Stimulated activated CD8-positive, alpha-beta memory T cell treated with anti-CD3 and anti-CD28 coated beads, Interleukin-2, amount 100 ng/mL, for 1 hour (primary cell): ENCODE measurements around the gene ACOT13.
"Not testable (repeated sequence)": the region's sequence is repeated elsewhere in the genome, so short reads cannot be mapped to it uniquely, and the experiment has no call there.

Experiments
- DNase-seq, 2 donors: peaks; one replicate each; pipeline ENCODE4 v3.0.0-alpha.2; 2020; ENCODE audit warnings: low read depth in 2 of 2

The ACOT13 gene

GRCh38 chr6:24666641-24667377 is at the start of gene ACOT13, which contains the start of gene TDP2:
TSS of gene ACOT13 (plus strand) at chr6:24667077. CDS start at chr6:24667264, 187 bp downstream.
TSS of gene TDP2 (minus strand) at chr6:24666899. CDS start at chr6:24666862, 37 bp downstream.
- peak; percentile 91 to 94 for DNase-seq

- no peak for DNase-seq
Measured at GRCh38 chr6:24619661-24620060, 47.2 kb upstream of the ACOT13 start.

GRCh38 chr6:24620637-24621036 is 46.2 kb upstream of the ACOT13 start:
- DNase-seq = no peak

- DNase-seq = no peak
Measured at GRCh38 chr6:24621626-24622289, 45.1 kb upstream of the ACOT13 start.

GRCh38 chr6:24630856-24631505 is 35.9 kb upstream of the ACOT13 start:
- no peak for DNase-seq

- DNase-seq = no peak
Measured at GRCh38 chr6:24631671-24632070, 35.2 kb upstream of the ACOT13 start.

- no peak for DNase-seq
Measured at GRCh38 chr6:24632573-24632972, 34.3 kb upstream of the ACOT13 start.

GRCh38 chr6:24636681-24637080 is 30.2 kb upstream of the ACOT13 start:
- DNase-seq = no peak

- no peak for DNase-seq
Measured at GRCh38 chr6:24640166-24640565, 26.7 kb upstream of the ACOT13 start.

GRCh38 chr6:24640631-24641030 is 26.2 kb upstream of the ACOT13 start:
- not testable (repeated sequence) for DNase-seq

GRCh38 chr6:24642061-24642460 is 24.8 kb upstream of the ACOT13 start:
- no peak for DNase-seq

GRCh38 chr6:24643920-24644319 is 23.0 kb upstream of the ACOT13 start:
- no peak for DNase-seq

GRCh38 chr6:24644377-24644776 is 22.5 kb upstream of the ACOT13 start:
- DNase-seq = no peak

- no peak for DNase-seq
Measured at GRCh38 chr6:24646771-24647170, 20.1 kb upstream of the ACOT13 start.

GRCh38 chr6:24648276-24648675 is 18.6 kb upstream of the ACOT13 start:
- DNase-seq = no peak

- DNase-seq = no peak
Measured at GRCh38 chr6:24649691-24650090, 17.2 kb upstream of the ACOT13 start.

GRCh38 chr6:24650365-24650764 is 16.5 kb upstream of the ACOT13 start:
- no peak for DNase-seq

- no peak for DNase-seq
Measured at GRCh38 chr6:24655215-24655614, 11.7 kb upstream of the ACOT13 start.

GRCh38 chr6:24658573-24659560 is 8.0 kb upstream of the ACOT13 start:
- no peak for DNase-seq

GRCh38 chr6:24659561-24659960 is 7.3 kb upstream of the ACOT13 start:
- DNase-seq = no peak

GRCh38 chr6:24660105-24660504 is 6.8 kb upstream of the ACOT13 start:
- no peak for DNase-seq

- DNase-seq = not testable (repeated sequence)
Measured at GRCh38 chr6:24661759-24662158, 5.1 kb upstream of the ACOT13 start.
